Ectodermal cell (in vitro differentiated cells): ENCODE results near the gene SERINC5.
"Not testable (repeated sequence)": the region's sequence is repeated elsewhere in the genome, so short reads cannot be mapped to it uniquely, and the experiment has no call there.

Source experiments
- H3K27ac ChIP-seq: 2 replicates; pipeline ENCODE4 v1.7.0; 2013; ENCODE audit warnings: mild to moderate bottlenecking, low read depth, low read length; ENCODE audit not compliant: insufficient read depth, poor library complexity, severe bottlenecking
- H3K27me3 ChIP-seq: 2 replicates; pipeline ENCODE4 v1.7.0; 2013; ENCODE audit warnings: mild to moderate bottlenecking, low read length; ENCODE audit not compliant: insufficient read depth, control insufficient read depth, poor library complexity, severe bottlenecking
- H3K36me3 ChIP-seq: one replicate; pipeline ENCODE4 v1.7.0; 2013; ENCODE audit warnings: low read length; ENCODE audit not compliant: control insufficient read depth, insufficient read depth
- H3K4me1 ChIP-seq: one replicate; pipeline ENCODE4 v1.7.0; 2013; ENCODE audit warnings: low read length; ENCODE audit not compliant: control insufficient read depth, insufficient read depth
- H3K4me3 ChIP-seq: 2 replicates; pipeline ENCODE4 v1.7.0; 2013; ENCODE audit warnings: low read depth, low read length, control low read depth; ENCODE audit not compliant: insufficient read depth
- H3K9me3 ChIP-seq: 2 replicates; pipeline ENCODE4 v1.7.0; 2013; ENCODE audit warnings: mild to moderate bottlenecking, low read length, moderate library complexity; ENCODE audit not compliant: control insufficient read depth
- WGBS, 2 experiments: methylation state at CpG; one replicate each; pipeline ENCODE4 v1.1.7; 2013; ENCODE audit warnings: missing lambda C conversion rate in 2 of 2; 5-methylcytosine and 5-hydroxymethylcytosine counted together

SERINC5 gene

GRCh38 chr5:80092486-80093107, 163.3 kb downstream of the SERINC5 start:
- H3K9me3 ChIP-seq = no peaks in the 10 kb centered on the region
- 94% methylated on average over 8 of the region's 8 CpGs for WGBS, 2 experiments
- H3K36me3 ChIP-seq = no peaks in the 10 kb centered on the region
- H3K4me3 ChIP-seq = no peak overlapping the region
- no peak overlapping the region for H3K27ac ChIP-seq
- H3K27me3 ChIP-seq = no peaks in the 10 kb centered on the region
- peaks cover 32% of the 10 kb centered on the region for H3K4me1 ChIP-seq

- not testable (repeated sequence) for H3K4me3 ChIP-seq, H3K9me3 ChIP-seq, H3K27me3 ChIP-seq, H3K36me3 ChIP-seq, H3K27ac ChIP-seq
- WGBS, 2 experiments = 41 to 46% methylated on average over 15 of the region's 15 CpGs
- peaks cover 26% of the 10 kb centered on the region for H3K4me1 ChIP-seq
These were observed 164.1 kb downstream of the SERINC5 start for GRCh38 chr5:80091792-80092192.

- Histone ChIP-seq H3K36me3 (no peaks in the 10 kb centered on the region), H3K9me3 (no peaks in the 10 kb centered on the region), H3K27ac (no peak overlapping the region), H3K4me3 (no peak overlapping the region), H3K4me1 (peaks cover 26% of the 10 kb centered on the region), H3K27me3 (no peaks in the 10 kb centered on the region)
- WGBS, 2 experiments = 87 to 100% methylated on average over 3 to 4 of the region's 5 CpGs
These were observed 165.0 kb downstream of the SERINC5 start for GRCh38 chr5:80090884-80091166.

GRCh38 chr5:80083101-80083890, 172.6 kb downstream of the SERINC5 start:
- Histone ChIP-seq H3K36me3 (no peaks in the 10 kb centered on the region), H3K4me1 (no peaks in the 10 kb centered on the region), H3K4me3 (no peak overlapping the region), H3K27ac (no peak overlapping the region), H3K9me3 (no peaks in the 10 kb centered on the region), H3K27me3 (no peaks in the 10 kb centered on the region)
- WGBS, 2 experiments = 67 to 70% methylated on average over 18 of the region's 19 CpGs

- Histone ChIP-seq H3K27me3 (no peaks in the 10 kb centered on the region), H3K27ac (no peak overlapping the region), H3K36me3 (no peaks in the 10 kb centered on the region), H3K4me1 (no peaks in the 10 kb centered on the region), H3K4me3 (no peak overlapping the region), H3K9me3 (no peaks in the 10 kb centered on the region)
- WGBS, 2 experiments = 16 to 20% methylated on average over 16 of the region's 16 CpGs
These were observed 173.1 kb downstream of the SERINC5 start for GRCh38 chr5:80082731-80083100.

GRCh38 chr5:80082281-80082680, 173.6 kb downstream of the SERINC5 start:
- WGBS, 2 experiments = 95 to 96% methylated on average over 15 of the region's 15 CpGs
- H3K4me3 ChIP-seq = no peak overlapping the region
- H3K27ac ChIP-seq = no peak overlapping the region
- H3K9me3 ChIP-seq = no peaks in the 10 kb centered on the region
- H3K36me3 ChIP-seq = no peaks in the 10 kb centered on the region
- no peaks in the 10 kb centered on the region for H3K4me1 ChIP-seq
- no peaks in the 10 kb centered on the region for H3K27me3 ChIP-seq

- H3K4me1 ChIP-seq = no peaks in the 10 kb centered on the region
- no peaks in the 10 kb centered on the region for H3K9me3 ChIP-seq
- H3K27ac ChIP-seq = no peak overlapping the region
- H3K27me3 ChIP-seq = no peaks in the 10 kb centered on the region
- no peaks in the 10 kb centered on the region for H3K36me3 ChIP-seq
- no peak overlapping the region for H3K4me3 ChIP-seq
- 94 to 95% methylated on average over 4 of the region's 4 CpGs for WGBS, 2 experiments
These were observed 176.9 kb downstream of the SERINC5 start for GRCh38 chr5:80078921-80079320.

- Histone ChIP-seq H3K27ac (no peak overlapping the region), H3K9me3 (no peaks in the 10 kb centered on the region), H3K4me3 (no peak overlapping the region), H3K27me3 (no peaks in the 10 kb centered on the region), H3K36me3 (no peaks in the 10 kb centered on the region), H3K4me1 (no peaks in the 10 kb centered on the region)
- WGBS, 2 experiments = 90 to 91% methylated on average over 3 of the region's 3 CpGs
These were observed 178.7 kb downstream of the SERINC5 start for GRCh38 chr5:80077051-80077714.

- H3K4me1 ChIP-seq = no peaks in the 10 kb centered on the region
- WGBS, 2 experiments = 92 to 95% methylated on average over 9 to 10 of the region's 10 CpGs
- H3K27me3 ChIP-seq = no peaks in the 10 kb centered on the region
- no peaks in the 10 kb centered on the region for H3K36me3 ChIP-seq
- no peak overlapping the region for H3K27ac ChIP-seq
- no peaks in the 10 kb centered on the region for H3K9me3 ChIP-seq
- H3K4me3 ChIP-seq = no peak overlapping the region
These were observed 179.5 kb downstream of the SERINC5 start for GRCh38 chr5:80076131-80077050.
